HepG2 (cell line): ENCODE data around the gene MPIG6B. TPM values are rescaled to one million over a fixed set of nuclear protein-coding genes. Genes with fewer than 3 reads are reported as not detected.

ENCODE experiments used
- BCL6 ChIP-seq: IDR thresholded peaks from 2 replicates; pipeline ENCODE4 v1.6.1; 2016; ENCODE audit warnings: missing genetic modification reagents, missing compliant biosample characterization
- CBX1 ChIP-seq: IDR thresholded peaks from one replicate; pipeline ENCODE4 v1.6.1; 2016; ENCODE audit warnings: antibody characterized with exemption, low read depth
- HOXD1 ChIP-seq: sonication (generic); formaldehyde crosslinking; IDR thresholded peaks from 2 replicates; pipeline ENCODE4 v1.5.0; 2020; ENCODE audit warnings: missing genetic modification reagents
- ZNF660 ChIP-seq: sonication (generic); formaldehyde crosslinking; IDR thresholded peaks from 2 replicates; pipeline ENCODE4 v1.5.1; 2020; ENCODE audit warnings: mild to moderate bottlenecking, low read depth, missing genetic modification reagents, borderline replicate concordance
- ZNF879 ChIP-seq: sonication (generic); formaldehyde crosslinking; IDR thresholded peaks from 2 replicates; pipeline ENCODE4 v1.8.1; 2023; ENCODE audit warnings: missing genetic modification reagents
- polyA plus RNA-seq, 8 experiments: library from polyadenylated mRNA; depleted of rRNA in 3 of 8; stranded (reverse) in 7 of 8; unstranded in 1 of 8; fragments of >200 nt; fragmentation: Illumina TruSeq in 4 of 8; extraction: Trizol in 4 of 8; gene quantifications; 2 replicates each; pipeline versions ENCODE4 v1.2.1 to v1.2.3, GENCODE V29; 2011 to 2016; ENCODE audit warnings: low read depth in 4 of 8, missing spikeins in 1 of 8, mixed read lengths in 1 of 8; ENCODE audit not compliant: insufficient read depth in 1 of 8
- total RNA-seq, 5 experiments: library from RNA; depleted of rRNA; stranded (reverse); fragments of >200 nt; fragmentation: Illumina TruSeq; extraction: Trizol; gene quantifications; 2 replicates each; pipeline ENCODE4 v1.2.3, GENCODE V29; 2016; ENCODE audit warnings: low read depth in 1 of 5
- TF ChIP-seq, protein P1 (sequence below), 2 experiments: IDR thresholded peaks; 2 replicates each; pipeline ENCODE4 v1.6.1; 2011 to 2012; ENCODE audit warnings: low read length in 2 of 2, borderline replicate concordance in 1 of 2, low read depth in 1 of 2, mild to moderate bottlenecking in 1 of 2, moderate library complexity in 1 of 2
- TF ChIP-seq, protein P2 (sequence below): sonication (generic); formaldehyde crosslinking; IDR thresholded peaks from 2 replicates; pipeline ENCODE4 v1.4.0; 2020; ENCODE audit warnings: missing genetic modification reagents, borderline replicate concordance
- TF ChIP-seq, protein P3 (sequence below): sonication (generic); formaldehyde crosslinking; IDR thresholded peaks from 2 replicates; pipeline ENCODE4 v1.8.0; 2022; ENCODE audit warnings: missing genetic modification reagents, mild to moderate bottlenecking, moderate library complexity, borderline replicate concordance
- TF ChIP-seq, protein P4 (sequence below): sonication (generic); formaldehyde crosslinking; IDR thresholded peaks from 2 replicates; pipeline ENCODE4 v1.8.0; 2022; ENCODE audit warnings: mild to moderate bottlenecking, missing genetic modification reagents

The MPIG6B gene
- total and polyA plus RNA-seq, 2 of the 13 experiments (the other 11 are each of a cell fraction or from before 2014, with no cell fraction given), result not detected

DNA sequence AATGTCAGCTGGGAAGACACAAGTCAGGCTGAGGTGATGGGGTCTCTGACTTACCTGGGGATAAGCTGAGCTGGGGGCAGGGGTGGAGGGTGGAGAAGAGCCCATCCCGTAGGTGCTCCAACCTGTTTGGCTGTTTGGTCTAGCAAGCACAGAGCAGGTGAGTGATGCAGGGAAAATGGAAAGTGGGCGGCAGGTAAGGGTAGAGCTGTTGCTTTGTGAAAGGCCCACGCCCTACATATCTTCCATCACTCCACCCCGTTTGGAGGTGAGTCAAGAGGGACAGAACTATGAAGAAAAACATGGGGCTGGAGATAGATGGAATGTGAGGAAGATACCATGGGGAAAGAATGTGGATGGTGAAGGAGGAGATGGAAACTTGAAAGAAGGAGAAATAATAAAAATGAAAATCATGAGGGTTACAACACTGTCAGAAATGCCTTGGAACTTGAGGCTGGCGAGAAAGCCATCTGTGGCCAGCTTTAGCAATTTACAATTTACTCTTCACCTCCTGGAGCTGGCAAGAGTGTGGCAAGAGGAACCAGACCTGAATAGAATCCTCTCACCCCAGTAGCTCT lies 2.9 kb upstream of the MPIG6B start (continued):
- TF ChIP-seq, protein P1, sequence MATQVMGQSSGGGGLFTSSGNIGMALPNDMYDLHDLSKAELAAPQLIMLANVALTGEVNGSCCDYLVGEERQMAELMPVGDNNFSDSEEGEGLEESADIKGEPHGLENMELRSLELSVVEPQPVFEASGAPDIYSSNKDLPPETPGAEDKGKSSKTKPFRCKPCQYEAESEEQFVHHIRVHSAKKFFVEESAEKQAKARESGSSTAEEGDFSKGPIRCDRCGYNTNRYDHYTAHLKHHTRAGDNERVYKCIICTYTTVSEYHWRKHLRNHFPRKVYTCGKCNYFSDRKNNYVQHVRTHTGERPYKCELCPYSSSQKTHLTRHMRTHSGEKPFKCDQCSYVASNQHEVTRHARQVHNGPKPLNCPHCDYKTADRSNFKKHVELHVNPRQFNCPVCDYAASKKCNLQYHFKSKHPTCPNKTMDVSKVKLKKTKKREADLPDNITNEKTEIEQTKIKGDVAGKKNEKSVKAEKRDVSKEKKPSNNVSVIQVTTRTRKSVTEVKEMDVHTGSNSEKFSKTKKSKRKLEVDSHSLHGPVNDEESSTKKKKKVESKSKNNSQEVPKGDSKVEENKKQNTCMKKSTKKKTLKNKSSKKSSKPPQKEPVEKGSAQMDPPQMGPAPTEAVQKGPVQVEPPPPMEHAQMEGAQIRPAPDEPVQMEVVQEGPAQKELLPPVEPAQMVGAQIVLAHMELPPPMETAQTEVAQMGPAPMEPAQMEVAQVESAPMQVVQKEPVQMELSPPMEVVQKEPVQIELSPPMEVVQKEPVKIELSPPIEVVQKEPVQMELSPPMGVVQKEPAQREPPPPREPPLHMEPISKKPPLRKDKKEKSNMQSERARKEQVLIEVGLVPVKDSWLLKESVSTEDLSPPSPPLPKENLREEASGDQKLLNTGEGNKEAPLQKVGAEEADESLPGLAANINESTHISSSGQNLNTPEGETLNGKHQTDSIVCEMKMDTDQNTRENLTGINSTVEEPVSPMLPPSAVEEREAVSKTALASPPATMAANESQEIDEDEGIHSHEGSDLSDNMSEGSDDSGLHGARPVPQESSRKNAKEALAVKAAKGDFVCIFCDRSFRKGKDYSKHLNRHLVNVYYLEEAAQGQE (IDR thresholded peaks at IDR 0.05; ENCODE audit: borderline replicate concordance in 1 of 2, low read depth in 1 of 2, low read length in 2 of 2), result no peak
- no peak for TF ChIP-seq HOXD1
- TF ChIP-seq BCL6, result no peak
- no peak for TF ChIP-seq ZNF879
- TF ChIP-seq ZNF660, result no peak
- TF ChIP-seq CBX1, result no peak
- TF ChIP-seq, protein P2, sequence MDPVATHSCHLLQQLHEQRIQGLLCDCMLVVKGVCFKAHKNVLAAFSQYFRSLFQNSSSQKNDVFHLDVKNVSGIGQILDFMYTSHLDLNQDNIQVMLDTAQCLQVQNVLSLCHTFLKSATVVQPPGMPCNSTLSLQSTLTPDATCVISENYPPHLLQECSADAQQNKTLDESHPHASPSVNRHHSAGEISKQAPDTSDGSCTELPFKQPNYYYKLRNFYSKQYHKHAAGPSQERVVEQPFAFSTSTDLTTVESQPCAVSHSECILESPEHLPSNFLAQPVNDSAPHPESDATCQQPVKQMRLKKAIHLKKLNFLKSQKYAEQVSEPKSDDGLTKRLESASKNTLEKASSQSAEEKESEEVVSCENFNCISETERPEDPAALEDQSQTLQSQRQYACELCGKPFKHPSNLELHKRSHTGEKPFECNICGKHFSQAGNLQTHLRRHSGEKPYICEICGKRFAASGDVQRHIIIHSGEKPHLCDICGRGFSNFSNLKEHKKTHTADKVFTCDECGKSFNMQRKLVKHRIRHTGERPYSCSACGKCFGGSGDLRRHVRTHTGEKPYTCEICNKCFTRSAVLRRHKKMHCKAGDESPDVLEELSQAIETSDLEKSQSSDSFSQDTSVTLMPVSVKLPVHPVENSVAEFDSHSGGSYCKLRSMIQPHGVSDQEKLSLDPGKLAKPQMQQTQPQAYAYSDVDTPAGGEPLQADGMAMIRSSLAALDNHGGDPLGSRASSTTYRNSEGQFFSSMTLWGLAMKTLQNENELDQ (CRISPR knock-in tag), result no peak
- TF ChIP-seq, protein P3, sequence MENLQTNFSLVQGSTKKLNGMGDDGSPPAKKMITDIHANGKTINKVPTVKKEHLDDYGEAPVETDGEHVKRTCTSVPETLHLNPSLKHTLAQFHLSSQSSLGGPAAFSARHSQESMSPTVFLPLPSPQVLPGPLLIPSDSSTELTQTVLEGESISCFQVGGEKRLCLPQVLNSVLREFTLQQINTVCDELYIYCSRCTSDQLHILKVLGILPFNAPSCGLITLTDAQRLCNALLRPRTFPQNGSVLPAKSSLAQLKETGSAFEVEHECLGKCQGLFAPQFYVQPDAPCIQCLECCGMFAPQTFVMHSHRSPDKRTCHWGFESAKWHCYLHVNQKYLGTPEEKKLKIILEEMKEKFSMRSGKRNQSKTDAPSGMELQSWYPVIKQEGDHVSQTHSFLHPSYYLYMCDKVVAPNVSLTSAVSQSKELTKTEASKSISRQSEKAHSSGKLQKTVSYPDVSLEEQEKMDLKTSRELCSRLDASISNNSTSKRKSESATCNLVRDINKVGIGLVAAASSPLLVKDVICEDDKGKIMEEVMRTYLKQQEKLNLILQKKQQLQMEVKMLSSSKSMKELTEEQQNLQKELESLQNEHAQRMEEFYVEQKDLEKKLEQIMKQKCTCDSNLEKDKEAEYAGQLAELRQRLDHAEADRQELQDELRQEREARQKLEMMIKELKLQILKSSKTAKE, result no peak
- TF ChIP-seq, protein P4, sequence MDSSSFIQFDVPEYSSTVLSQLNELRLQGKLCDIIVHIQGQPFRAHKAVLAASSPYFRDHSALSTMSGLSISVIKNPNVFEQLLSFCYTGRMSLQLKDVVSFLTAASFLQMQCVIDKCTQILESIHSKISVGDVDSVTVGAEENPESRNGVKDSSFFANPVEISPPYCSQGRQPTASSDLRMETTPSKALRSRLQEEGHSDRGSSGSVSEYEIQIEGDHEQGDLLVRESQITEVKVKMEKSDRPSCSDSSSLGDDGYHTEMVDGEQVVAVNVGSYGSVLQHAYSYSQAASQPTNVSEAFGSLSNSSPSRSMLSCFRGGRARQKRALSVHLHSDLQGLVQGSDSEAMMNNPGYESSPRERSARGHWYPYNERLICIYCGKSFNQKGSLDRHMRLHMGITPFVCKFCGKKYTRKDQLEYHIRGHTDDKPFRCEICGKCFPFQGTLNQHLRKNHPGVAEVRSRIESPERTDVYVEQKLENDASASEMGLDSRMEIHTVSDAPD (CRISPR knock-in tag), result no peak
